OCI-LY7 (cell line): Measurements from ENCODE around the gene TBC1D2B. TPM values are rescaled to one million over a fixed set of nuclear protein-coding genes. Genes with fewer than 3 reads are reported as not detected.

ENCODE experiments used
- BruUV-seq: library from RNA; stranded (reverse); fragments of 400-500 nt; replicated peaks from 2 replicates; lab custom pipeline; 2021; lab: Mats Ljungman, UMichigan
- CTCF ChIA-PET: fragments of 300-600 bp; sonication (Branson Sonifier 250); formaldehyde crosslinking; loops from one replicate; lab custom pipeline; 2022; ENCODE audit warnings: antibody characterized with exemption; ENCODE audit not compliant: unreplicated experiment; lab: Charles Lee
- POLR2A ChIA-PET: fragments of 300-600 bp; sonication (Branson Sonifier 250); formaldehyde crosslinking; loops from one replicate; lab custom pipeline; 2022; ENCODE audit warnings: antibody characterized with exemption; lab: Charles Lee
- DNase-seq: peaks from one replicate; pipeline ENCODE4 v3.0.0-alpha.2; 2015; ENCODE audit warnings: low spot score
- H2AFZ ChIP-seq: fragments of 200-600 bp; sonication (generic), shearing (Covaris generic); 2 replicates; pipeline ENCODE4 v1.6.1; 2014; ENCODE audit warnings: mild to moderate bottlenecking, antibody characterized with exemption, low read length, moderate library complexity
- H3K27ac ChIP-seq: fragments of 200-600 bp; sonication (generic); 2 replicates; pipeline ENCODE4 v1.5.1; 2014; ENCODE audit warnings: mixed run types, low read depth, mild to moderate bottlenecking, moderate library complexity, low read length, inconsistent platforms; ENCODE audit not compliant: poor library complexity, severe bottlenecking
- H3K36me3 ChIP-seq: fragments of 200-600 bp; sonication (generic); 2 replicates; pipeline ENCODE4 v1.6.1; 2014; ENCODE audit warnings: mild to moderate bottlenecking, antibody characterized with exemption, low read length, moderate library complexity, mixed read lengths; ENCODE audit not compliant: insufficient read depth
- H3K4me1 ChIP-seq: fragments of 200-600 bp; sonication (generic); 2 replicates; pipeline ENCODE4 v1.5.1; 2014; ENCODE audit warnings: mild to moderate bottlenecking, low read length; ENCODE audit not compliant: insufficient read depth, poor library complexity, severe bottlenecking
- H3K4me2 ChIP-seq: fragments of 200-600 bp; sonication (generic); 2 replicates; pipeline ENCODE4 v1.6.1; 2014; ENCODE audit warnings: mild to moderate bottlenecking, low read length
- H3K4me3 ChIP-seq: fragments of 200-600 bp; sonication (generic); 2 replicates; pipeline ENCODE4 v1.5.1; 2014; ENCODE audit warnings: mild to moderate bottlenecking, low read depth, low read length; ENCODE audit not compliant: poor library complexity, severe bottlenecking
- H3K79me2 ChIP-seq: fragments of 200-600 bp; sonication (generic); 2 replicates; pipeline ENCODE4 v1.6.1; 2016; ENCODE audit warnings: low read depth, mild to moderate bottlenecking, low read length, moderate library complexity, mixed read lengths; ENCODE audit not compliant: insufficient read depth
- H3K9me2 ChIP-seq: fragments of 200-600 bp; sonication (generic); 2 replicates; pipeline ENCODE4 v1.6.1; 2016; ENCODE audit warnings: mild to moderate bottlenecking, low read length, mixed read lengths; ENCODE audit not compliant: insufficient read depth
- H3K9me3 ChIP-seq: fragments of 200-600 bp; sonication (generic); 2 replicates; pipeline ENCODE4 v1.6.1; 2014; ENCODE audit warnings: mild to moderate bottlenecking, mixed run types, low read length, mixed read lengths
- H4K20me1 ChIP-seq: fragments of 200-600 bp; sonication (generic); 2 replicates; pipeline ENCODE4 v1.6.1; 2014; ENCODE audit warnings: mild to moderate bottlenecking, antibody characterized with exemption, low read length, moderate library complexity, mixed read lengths; ENCODE audit not compliant: insufficient read depth
- CTCF ChIP-seq: fragments of 200-600 bp; sonication (generic); conservative IDR thresholded peaks from 2 replicates; pipeline ENCODE4 v1.5.1; 2014; ENCODE audit warnings: mild to moderate bottlenecking, antibody characterized with exemption, low read length, moderate library complexity, mixed read lengths
- EZH2phosphoT487 ChIP-seq: fragments of 200-600 bp; sonication (generic); IDR thresholded peaks from 2 replicates; pipeline ENCODE4 v1.6.1; 2018; ENCODE audit warnings: low read depth, borderline replicate concordance, mild to moderate bottlenecking, mixed run types, antibody characterized with exemption, low read length, moderate library complexity, mixed read lengths
- intact Hi-C: fragments of 100-400 bp; cut with micrococcal nuclease; formaldehyde crosslinking; loops from one replicate; pipeline ENCODE4 v1.10.0; 2022; ENCODE audit not compliant: unreplicated experiment
- total RNA-seq, 2 experiments: library from RNA; depleted of rRNA in 1 of 2; stranded (reverse); fragments of >200 nt in 1 of 2; shearing (Covaris generic) in 1 of 2; gene quantifications; 2 replicates each; pipeline ENCODE4 v1.2.3, GENCODE V29; 2014 to 2022

The TBC1D2B gene
- total RNA-seq, 2 experiments from 2014 or later = 30.9 to 41.5 TPM

GRCh38 chr15:77985931-77986480 lies 91.5 kb downstream of the TBC1D2B start:
- Histone ChIP-seq H3K27ac (no peak overlapping the region), H3K79me2 (no peaks in the 10 kb centered on the region), H3K9me3 (no peaks in the 10 kb centered on the region), H3K36me3 (no peaks in the 10 kb centered on the region), H3K4me3 (no peak overlapping the region), H3K4me1 (peaks cover 16% of the 10 kb centered on the region), H3K9me2 (no peaks in the 10 kb centered on the region), H4K20me1 (no peaks in the 10 kb centered on the region), H2AFZ (no peak overlapping the region), H3K4me2 (no peak overlapping the region)
- TF ChIP-seq CTCF = no peak
- TF ChIP-seq EZH2phosphoT487 = no peak
- DNase-seq = no peak
- intact Hi-C loops = no loop called here
- ChIA-PET CTCF (interaction anchor here (0.6 kb wide), 1 partner anchor 74 kb away, joined by 7 read pairs; no protein-coding TSS in a partner anchor), POLR2A (no interaction called here)
- no TSS peak for BruUV-seq

GRCh38 chr15:77985031-77985930 lies 92.2 kb downstream of the TBC1D2B start:
- Histone ChIP-seq H2AFZ (no peak overlapping the region), H4K20me1 (no peaks in the 10 kb centered on the region), H3K4me3 (no peak overlapping the region), H3K27ac (no peak overlapping the region), H3K9me3 (no peaks in the 10 kb centered on the region), H3K4me1 (peaks cover 9% of the 10 kb centered on the region), H3K4me2 (no peak overlapping the region), H3K79me2 (no peaks in the 10 kb centered on the region), H3K9me2 (no peaks in the 10 kb centered on the region), H3K36me3 (no peaks in the 10 kb centered on the region)
- intact Hi-C loops = no loop called here
- no peak for TF ChIP-seq EZH2phosphoT487
- TF ChIP-seq CTCF = no peak
- ChIA-PET POLR2A (no interaction called here), CTCF (no interaction called here)
- BruUV-seq = no TSS peak
- DNase-seq = no peak

- no peak overlapping the region for H3K4me2 ChIP-seq
- ChIA-PET CTCF (no interaction called here), POLR2A (no interaction called here)
- no peaks in the 10 kb centered on the region for H4K20me1 ChIP-seq
- H3K4me1 ChIP-seq = peaks cover under 1% of the 10 kb centered on the region
- H3K27ac ChIP-seq = no peak overlapping the region
- no TSS peak for BruUV-seq
- no peaks in the 10 kb centered on the region for H3K9me3 ChIP-seq
- intact Hi-C loops = no loop called here
- no peaks in the 10 kb centered on the region for H3K79me2 ChIP-seq
- no peak overlapping the region for H3K4me3 ChIP-seq
- no peak for DNase-seq
- no peak for TF ChIP-seq CTCF
- TF ChIP-seq EZH2phosphoT487 = no peak
- H3K9me2 ChIP-seq = no peaks in the 10 kb centered on the region
- no peak overlapping the region for H2AFZ ChIP-seq
- no peaks in the 10 kb centered on the region for H3K36me3 ChIP-seq
These were observed 93.1 kb downstream of the TBC1D2B start for GRCh38 chr15:77984446-77984861.
